ENCODE measurements around the gene IL18BP.

IL18BP gene

GRCh38 chr11:72005347-72006260 is 6.9 kb downstream of the IL18BP start:
- Histone ChIP-seq H3K27ac (ENCODE audit: insufficient read depth in 1 of 2, low read depth in 1 of 2, low read length in 2 of 2, poor library complexity in 1 of 2, severe bottlenecking in 2 of 2) (no peak overlapping the region), H3K4me1 (ENCODE audit: control extremely low read depth in 1 of 4, control insufficient read depth in 4 of 4, insufficient read depth in 4 of 4, low read length in 3 of 4) (no peaks in the 10 kb centered on the region), H3K4me3 (ENCODE audit: control insufficient read depth in 1 of 7, extremely low read depth in 1 of 7, insufficient read depth in 4 of 7, low read depth in 2 of 7, low read length in 6 of 7) (no peak overlapping the region), H3K36me3 (ENCODE audit: control insufficient read depth in 4 of 4, insufficient read depth in 4 of 4, low read length in 3 of 4) (peaks cover 28 to 98% (median 87%) of the 10 kb centered on the region in 4 experiments), H3K27me3 (replicated peaks in 2 of 5; ENCODE audit: control insufficient read depth in 4 of 5, insufficient read depth in 5 of 5, low read length in 4 of 5) (no peaks in the 10 kb centered on the region), H3K9me3 (ENCODE audit: control extremely low read depth in 1 of 5, control insufficient read depth in 4 of 5, insufficient read depth in 2 of 5, low read depth in 1 of 5, low read length in 4 of 5) (no peaks in the 10 kb centered on the region)
- ChIA-PET CTCF (interaction anchor here (1.0 to 13.3 kb wide), 4 partner anchors 11 to 27 kb away, joined by 3 to 110 read pairs (median 3); no protein-coding TSS in a partner anchor), POLR2A (no interaction called here)
- DNase-seq: no peak
- WGBS (ENCODE audit: insufficient coverage): 95% methylated on average over 20 of the region's 20 CpGs

DNA sequence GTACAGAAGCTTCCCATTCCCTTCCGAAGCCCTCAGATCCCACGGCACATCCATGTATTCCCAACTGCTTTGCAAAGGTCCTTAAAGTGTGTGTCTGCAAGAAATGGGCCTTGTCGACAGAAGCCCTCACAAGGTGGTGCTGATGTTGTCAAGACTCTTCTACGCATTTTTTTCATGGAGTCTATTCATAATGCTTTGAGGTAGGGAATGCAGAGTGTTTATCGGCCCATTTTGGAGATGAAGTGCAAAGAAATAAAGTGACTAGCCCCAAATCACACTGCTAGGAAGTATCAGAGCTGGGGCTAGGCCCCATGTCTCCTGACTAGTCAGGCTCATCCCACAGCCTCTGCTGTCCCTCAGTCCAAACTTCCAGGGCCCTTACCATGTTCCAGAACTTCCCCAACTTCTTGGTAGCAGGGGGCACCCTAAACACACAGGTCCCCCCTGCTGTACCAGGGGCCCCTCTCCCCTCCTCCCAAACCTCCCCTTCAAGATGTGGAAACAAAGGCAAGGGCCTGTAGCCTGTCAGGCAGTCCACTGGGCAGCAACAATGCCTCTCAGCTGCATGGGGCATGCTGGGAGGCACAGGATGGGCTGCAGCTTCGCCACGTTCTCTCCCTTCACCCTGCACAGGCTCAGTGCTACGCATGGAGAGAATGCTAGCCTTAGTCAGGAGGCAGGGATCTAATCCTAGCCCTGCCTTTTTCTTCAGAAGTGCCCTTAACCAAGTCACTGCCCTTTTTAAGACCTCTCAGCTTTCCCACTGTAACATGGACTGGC is 7.8 kb downstream of the IL18BP start:
- POLR2A ChIA-PET: interaction anchor here (0.6 kb wide), 1 partner anchor 217 kb away, joined by 4 read pairs; no protein-coding TSS in a partner anchor

GRCh38 chr11:72007089-72007476 is 8.4 kb downstream of the IL18BP start:
- no peaks in the 10 kb centered on the region for H3K4me1 ChIP-seq (ENCODE audit: control extremely low read depth in 1 of 4, control insufficient read depth in 4 of 4, insufficient read depth in 4 of 4, low read length in 3 of 4)
- no peak overlapping the region for H3K27ac ChIP-seq (ENCODE audit: insufficient read depth in 1 of 2, low read depth in 1 of 2, low read length in 2 of 2, poor library complexity in 1 of 2, severe bottlenecking in 2 of 2)
- CTCF ChIA-PET: interaction anchor here (1.9 to 2.3 kb wide), 2 partner anchors 11 to 18 kb away, joined by 8 read pairs; no protein-coding TSS in a partner anchor
- POLR2A ChIA-PET: interaction anchor here (0.6 kb wide), 1 partner anchor 216 kb away, joined by 4 read pairs; no protein-coding TSS in a partner anchor
- DNase-seq: no peak
- WGBS (ENCODE audit: insufficient coverage): 96% methylated on average over 15 of the region's 15 CpGs
- H3K4me3 ChIP-seq (ENCODE audit: control insufficient read depth in 1 of 7, extremely low read depth in 1 of 7, insufficient read depth in 4 of 7, low read depth in 2 of 7, low read length in 6 of 7): no peak overlapping the region
- H3K27me3 ChIP-seq (replicated peaks in 2 of 5; ENCODE audit: control insufficient read depth in 4 of 5, insufficient read depth in 5 of 5, low read length in 4 of 5): no peaks in the 10 kb centered on the region
- H3K9me3 ChIP-seq (ENCODE audit: control extremely low read depth in 1 of 5, control insufficient read depth in 4 of 5, insufficient read depth in 2 of 5, low read depth in 1 of 5, low read length in 4 of 5): no peaks in the 10 kb centered on the region
- H3K36me3 ChIP-seq (ENCODE audit: control insufficient read depth in 4 of 4, insufficient read depth in 4 of 4, low read length in 3 of 4): peaks cover 32 to 99% (median 91%) of the 10 kb centered on the region in 4 experiments

More for the DNA sequence above, 7.8 kb downstream of the IL18BP start:
- H3K27ac ChIP-seq (ENCODE audit: insufficient read depth in 1 of 2, low read depth in 1 of 2, low read length in 2 of 2, poor library complexity in 1 of 2, severe bottlenecking in 2 of 2): no peak overlapping the region
- H3K9me3 ChIP-seq (ENCODE audit: control extremely low read depth in 1 of 5, control insufficient read depth in 4 of 5, insufficient read depth in 2 of 5, low read depth in 1 of 5, low read length in 4 of 5): no peaks in the 10 kb centered on the region
- H3K27me3 ChIP-seq (replicated peaks in 2 of 5; ENCODE audit: control insufficient read depth in 4 of 5, insufficient read depth in 5 of 5, low read length in 4 of 5): no peaks in the 10 kb centered on the region
- CTCF ChIA-PET: interaction anchor here (1.9 to 13.3 kb wide), 2 partner anchors 10 to 11 kb away, joined by 8 to 110 read pairs; no protein-coding TSS in a partner anchor
- H3K4me1 ChIP-seq (ENCODE audit: control extremely low read depth in 1 of 4, control insufficient read depth in 4 of 4, insufficient read depth in 4 of 4, low read length in 3 of 4): no peaks in the 10 kb centered on the region
- 99% methylated on average over 7 of the region's 8 CpGs for WGBS (ENCODE audit: insufficient coverage)
- no peak overlapping the region for H3K4me3 ChIP-seq (ENCODE audit: control insufficient read depth in 1 of 7, extremely low read depth in 1 of 7, insufficient read depth in 4 of 7, low read depth in 2 of 7, low read length in 6 of 7)
- no peak for DNase-seq
- peaks cover 28 to 99% (median 88%) of the 10 kb centered on the region in 4 experiments for H3K36me3 ChIP-seq (ENCODE audit: control insufficient read depth in 4 of 4, insufficient read depth in 4 of 4, low read length in 3 of 4)

DNA sequence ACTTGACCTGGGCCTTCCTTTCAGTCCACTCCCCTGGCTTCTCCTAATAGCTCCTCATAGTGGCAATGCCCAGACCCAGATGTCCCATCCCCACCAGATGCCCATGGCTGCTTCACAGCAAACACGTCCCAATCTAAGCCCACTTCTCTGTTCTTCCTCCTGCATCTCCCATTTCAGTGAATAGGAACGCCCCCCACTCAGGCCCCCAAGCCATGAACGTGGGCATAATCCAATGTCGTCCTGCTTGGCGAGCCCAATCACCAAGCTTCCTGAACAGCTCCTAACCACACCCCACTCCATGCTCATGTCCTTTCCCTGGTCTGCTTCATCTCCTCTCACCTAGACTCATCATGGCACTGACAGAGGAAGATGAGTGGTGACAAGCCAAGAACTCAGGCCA is 8.9 kb downstream of the IL18BP start:
- H3K36me3 ChIP-seq (ENCODE audit: control insufficient read depth in 4 of 4, insufficient read depth in 4 of 4, low read length in 3 of 4): peaks cover 36 to 99% (median 93%) of the 10 kb centered on the region in 4 experiments
- H3K4me1 ChIP-seq (ENCODE audit: control extremely low read depth in 1 of 4, control insufficient read depth in 4 of 4, insufficient read depth in 4 of 4, low read length in 3 of 4): no peaks in the 10 kb centered on the region
- POLR2A ChIA-PET: no interaction called here
- no peak for DNase-seq
- no peak overlapping the region for H3K27ac ChIP-seq (ENCODE audit: insufficient read depth in 1 of 2, low read depth in 1 of 2, low read length in 2 of 2, poor library complexity in 1 of 2, severe bottlenecking in 2 of 2)
- CTCF ChIA-PET: interaction anchor here (1.4 to 2.3 kb wide), 4 partner anchors 8 to 137 kb away, joined by 3 to 8 read pairs (median 7); partner anchors contain the start of gene IL18BP
- no peaks in the 10 kb centered on the region for H3K9me3 ChIP-seq (ENCODE audit: control extremely low read depth in 1 of 5, control insufficient read depth in 4 of 5, insufficient read depth in 2 of 5, low read depth in 1 of 5, low read length in 4 of 5)
- WGBS (ENCODE audit: insufficient coverage): 100% methylated on average over 2 of the region's 5 CpGs
- H3K4me3 ChIP-seq (ENCODE audit: control insufficient read depth in 1 of 7, extremely low read depth in 1 of 7, insufficient read depth in 4 of 7, low read depth in 2 of 7, low read length in 6 of 7): no peak overlapping the region
- H3K27me3 ChIP-seq (replicated peaks in 2 of 5; ENCODE audit: control insufficient read depth in 4 of 5, insufficient read depth in 5 of 5, low read length in 4 of 5): no peaks in the 10 kb centered on the region

- no peak overlapping the region for H3K27ac ChIP-seq (ENCODE audit: insufficient read depth in 1 of 2, low read depth in 1 of 2, low read length in 2 of 2, poor library complexity in 1 of 2, severe bottlenecking in 2 of 2)
- POLR2A ChIA-PET: no interaction called here
- WGBS (ENCODE audit: insufficient coverage): 95% methylated on average over 6 of the region's 7 CpGs
- peaks cover 36 to 99% (median 93%) of the 10 kb centered on the region in 4 experiments for H3K36me3 ChIP-seq (ENCODE audit: control insufficient read depth in 4 of 4, insufficient read depth in 4 of 4, low read length in 3 of 4)
- H3K4me3 ChIP-seq (ENCODE audit: control insufficient read depth in 1 of 7, extremely low read depth in 1 of 7, insufficient read depth in 4 of 7, low read depth in 2 of 7, low read length in 6 of 7): no peak overlapping the region
- no peaks in the 10 kb centered on the region for H3K27me3 ChIP-seq (replicated peaks in 2 of 5; ENCODE audit: control insufficient read depth in 4 of 5, insufficient read depth in 5 of 5, low read length in 4 of 5)
- no peak for DNase-seq
- H3K9me3 ChIP-seq (ENCODE audit: control extremely low read depth in 1 of 5, control insufficient read depth in 4 of 5, insufficient read depth in 2 of 5, low read depth in 1 of 5, low read length in 4 of 5): no peaks in the 10 kb centered on the region
- CTCF ChIA-PET: interaction anchor here (0.9 to 2.3 kb wide), 7 partner anchors 9 to 135 kb away, joined by 3 to 8 read pairs (median 4); partner anchors contain the start of gene IL18BP
- H3K4me1 ChIP-seq (ENCODE audit: control extremely low read depth in 1 of 4, control insufficient read depth in 4 of 4, insufficient read depth in 4 of 4, low read length in 3 of 4): no peaks in the 10 kb centered on the region
Observed at GRCh38 chr11:72008728-72009127, 10.0 kb downstream of the IL18BP start.

DNA sequence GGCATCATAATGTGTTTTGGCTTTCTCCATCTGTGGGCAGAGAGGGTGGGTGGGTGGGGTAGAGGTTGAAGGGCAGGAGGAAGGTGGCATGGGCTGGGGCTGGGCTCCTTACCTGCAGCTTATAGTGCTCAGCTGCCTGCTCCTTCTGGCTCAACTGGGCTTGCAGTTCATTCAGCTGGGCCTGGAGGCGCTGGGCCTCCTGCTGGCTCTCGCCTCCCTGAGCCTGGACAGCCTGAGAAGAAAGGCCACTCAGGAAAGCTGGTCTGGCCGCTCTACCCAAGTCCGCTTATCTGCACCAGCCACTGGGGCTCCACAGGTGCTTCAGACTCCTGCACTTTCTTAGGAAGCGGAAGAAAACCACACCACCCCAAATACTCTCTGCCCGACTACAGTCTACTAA is 10.4 kb downstream of the IL18BP start:
- Histone ChIP-seq H3K4me1 (ENCODE audit: control extremely low read depth in 1 of 4, control insufficient read depth in 4 of 4, insufficient read depth in 4 of 4, low read length in 3 of 4) (no peaks in the 10 kb centered on the region), H3K27ac (ENCODE audit: insufficient read depth in 1 of 2, low read depth in 1 of 2, low read length in 2 of 2, poor library complexity in 1 of 2, severe bottlenecking in 2 of 2) (no peak overlapping the region), H3K4me3 (ENCODE audit: control insufficient read depth in 1 of 7, extremely low read depth in 1 of 7, insufficient read depth in 4 of 7, low read depth in 2 of 7, low read length in 6 of 7) (no peak overlapping the region), H3K27me3 (replicated peaks in 2 of 5; ENCODE audit: control insufficient read depth in 4 of 5, insufficient read depth in 5 of 5, low read length in 4 of 5) (no peaks in the 10 kb centered on the region), H3K9me3 (ENCODE audit: control extremely low read depth in 1 of 5, control insufficient read depth in 4 of 5, insufficient read depth in 2 of 5, low read depth in 1 of 5, low read length in 4 of 5) (no peaks in the 10 kb centered on the region), H3K36me3 (ENCODE audit: control insufficient read depth in 4 of 4, insufficient read depth in 4 of 4, low read length in 3 of 4) (peaks cover 37 to 99% (median 94%) of the 10 kb centered on the region in 4 experiments)
- 94% methylated on average over 5 of the region's 6 CpGs for WGBS (ENCODE audit: insufficient coverage)
- ChIA-PET CTCF (interaction anchor here (0.9 to 2.3 kb wide), 5 partner anchors 16 to 36 kb away, joined by 3 to 8 read pairs (median 4); no protein-coding TSS in a partner anchor), POLR2A (no interaction called here)
- no peak for DNase-seq
